Thyroid gland (tissue), 4 donors: ENCODE data around the gene HECW1.

ENCODE experiments used
- POLR2A ChIP-seq, 2 donors: fragments of 450-650 bp; IDR thresholded peaks; one replicate each; pipeline ENCODE4 v1.6.1; 2017; ENCODE audit warnings: antibody characterized with exemption in 2 of 2, mild to moderate bottlenecking in 2 of 2, moderate library complexity in 1 of 2
- TF ChIP-seq, protein P1 (sequence below), 6 experiments: fragments of 200-600 bp in 3 of 6; fragments of 450-650 bp in 3 of 6; sonication (generic) in 3 of 6; IDR thresholded peaks; one replicate each; pipeline ENCODE4 v1.5.1; 2016 to 2019; ENCODE audit warnings: antibody characterized with exemption in 6 of 6, mild to moderate bottlenecking in 2 of 6, inconsistent platforms in 1 of 6, moderate library complexity in 1 of 6

DNA sequence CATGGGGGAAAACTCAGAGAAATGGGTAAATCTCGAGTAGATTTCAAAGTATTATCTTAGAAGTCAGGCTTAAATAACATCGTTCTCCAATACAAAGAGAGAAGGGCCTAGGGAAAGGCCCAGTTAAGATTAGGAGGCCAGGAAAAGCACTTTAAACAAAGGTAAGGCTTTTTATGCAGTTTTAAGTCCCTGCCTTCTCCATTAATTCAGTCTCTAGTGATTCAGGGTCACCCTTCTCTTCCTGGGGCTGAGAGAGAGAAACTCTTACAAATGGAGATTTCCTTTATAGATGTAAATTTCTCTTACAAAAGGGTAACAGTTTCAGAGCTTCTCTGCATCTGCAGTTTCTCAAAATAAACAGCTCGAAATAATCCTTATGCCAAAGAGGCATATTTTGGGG, 179.3 kb downstream of the HECW1 start:
- TF ChIP-seq, protein P1, sequence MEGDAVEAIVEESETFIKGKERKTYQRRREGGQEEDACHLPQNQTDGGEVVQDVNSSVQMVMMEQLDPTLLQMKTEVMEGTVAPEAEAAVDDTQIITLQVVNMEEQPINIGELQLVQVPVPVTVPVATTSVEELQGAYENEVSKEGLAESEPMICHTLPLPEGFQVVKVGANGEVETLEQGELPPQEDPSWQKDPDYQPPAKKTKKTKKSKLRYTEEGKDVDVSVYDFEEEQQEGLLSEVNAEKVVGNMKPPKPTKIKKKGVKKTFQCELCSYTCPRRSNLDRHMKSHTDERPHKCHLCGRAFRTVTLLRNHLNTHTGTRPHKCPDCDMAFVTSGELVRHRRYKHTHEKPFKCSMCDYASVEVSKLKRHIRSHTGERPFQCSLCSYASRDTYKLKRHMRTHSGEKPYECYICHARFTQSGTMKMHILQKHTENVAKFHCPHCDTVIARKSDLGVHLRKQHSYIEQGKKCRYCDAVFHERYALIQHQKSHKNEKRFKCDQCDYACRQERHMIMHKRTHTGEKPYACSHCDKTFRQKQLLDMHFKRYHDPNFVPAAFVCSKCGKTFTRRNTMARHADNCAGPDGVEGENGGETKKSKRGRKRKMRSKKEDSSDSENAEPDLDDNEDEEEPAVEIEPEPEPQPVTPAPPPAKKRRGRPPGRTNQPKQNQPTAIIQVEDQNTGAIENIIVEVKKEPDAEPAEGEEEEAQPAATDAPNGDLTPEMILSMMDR (IDR thresholded peaks at IDR 0.05): no peak
- no peak for TF ChIP-seq POLR2A (IDR thresholded peaks at IDR 0.05)
